Measurements from ENCODE around the gene NUTM2F.
A peak's percentile ranks its signal among the peaks of the same experiment; 100 is the strongest.
"Not testable (repeated sequence)": the region's sequence is repeated elsewhere in the genome, so short reads cannot be mapped to it uniquely, and the experiment has no call there.

The NUTM2F gene

DNA sequence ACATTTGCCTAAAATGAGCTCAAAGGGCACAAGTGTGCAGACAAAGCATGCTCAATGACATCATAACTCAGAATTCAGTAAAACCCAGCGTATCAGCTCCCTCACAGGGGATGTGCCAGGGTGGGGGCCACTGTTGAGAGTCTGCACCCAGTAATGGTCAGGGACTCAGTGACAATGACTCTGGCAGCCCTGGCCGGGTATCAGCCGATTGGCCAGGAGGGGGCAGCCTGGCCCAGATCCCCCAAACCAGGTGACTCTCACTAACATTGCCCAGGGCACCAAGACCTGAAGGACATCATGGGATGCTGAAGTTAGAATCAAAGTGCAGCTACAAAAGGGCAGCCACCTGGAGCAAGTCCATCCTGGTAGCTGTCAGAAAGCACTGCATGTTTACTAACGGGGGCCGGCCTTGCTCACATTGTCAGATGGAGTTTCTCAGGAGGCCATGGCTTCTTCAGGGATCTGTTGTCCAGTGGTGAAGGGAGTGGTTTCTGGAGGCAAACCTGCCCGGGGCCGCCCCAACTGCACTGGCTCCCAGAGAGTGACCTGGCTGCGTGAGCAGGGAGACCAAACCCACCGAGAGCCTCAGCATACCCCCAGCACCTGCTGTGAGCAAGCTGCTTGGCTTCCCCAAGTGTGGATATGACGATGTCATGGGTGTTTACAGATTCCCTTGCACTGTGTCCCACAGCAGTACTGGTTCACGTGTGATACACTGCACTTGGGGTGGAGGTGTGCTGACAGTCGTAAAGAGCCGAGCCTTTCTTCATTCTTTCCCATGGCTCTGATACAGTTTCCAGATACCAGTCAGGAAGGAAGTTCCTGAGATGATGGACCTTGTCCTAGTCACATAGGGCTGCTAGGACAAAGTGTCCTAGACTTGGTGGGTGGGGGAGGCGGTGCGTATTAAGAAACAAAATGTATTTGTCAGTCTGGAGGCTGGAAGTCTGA is 13.1 kb downstream of the NUTM2F start:
- DNase-seq, result not testable (repeated sequence)

DNA sequence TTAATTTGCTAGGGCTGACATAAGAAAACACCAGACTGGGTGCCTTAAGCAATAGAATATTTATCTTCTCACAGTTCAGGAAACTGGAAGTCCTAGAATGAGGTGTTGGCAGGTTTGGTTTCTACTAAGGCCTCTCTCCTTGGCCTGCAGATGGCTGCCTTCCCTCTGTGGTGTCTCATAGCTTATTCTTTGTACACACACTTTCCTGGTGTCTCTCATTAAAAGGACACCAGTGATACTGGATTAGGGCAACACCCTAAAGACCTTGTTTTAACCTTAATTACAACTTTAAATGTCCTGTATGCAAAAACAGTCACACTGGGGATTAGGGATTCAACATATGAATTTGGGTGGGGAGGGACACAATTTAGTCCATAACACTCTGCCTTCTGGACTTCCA is 25.1 kb downstream of the NUTM2F start:
- DNase-seq, result no peak

DNA sequence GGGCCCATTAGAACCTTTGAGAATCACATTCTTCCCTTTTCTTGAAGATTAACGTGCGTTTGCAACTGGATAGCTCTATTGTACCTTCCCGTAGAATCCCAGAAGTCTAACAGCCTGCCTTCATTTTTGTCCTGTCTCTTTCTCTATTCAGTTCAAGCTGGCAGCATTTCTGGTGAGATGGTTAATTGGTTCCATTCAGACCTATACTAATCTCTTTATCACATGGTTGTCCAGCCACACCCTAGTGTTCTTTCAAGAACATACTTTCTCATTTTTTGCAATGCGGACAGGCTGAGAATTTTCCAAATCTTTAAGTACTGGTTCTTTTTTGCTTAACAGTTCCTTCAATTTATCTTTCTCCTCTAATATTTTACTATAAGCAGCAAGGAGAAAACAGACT is 26.0 kb downstream of the NUTM2F start:
- DNase-seq, result no peak

DNA sequence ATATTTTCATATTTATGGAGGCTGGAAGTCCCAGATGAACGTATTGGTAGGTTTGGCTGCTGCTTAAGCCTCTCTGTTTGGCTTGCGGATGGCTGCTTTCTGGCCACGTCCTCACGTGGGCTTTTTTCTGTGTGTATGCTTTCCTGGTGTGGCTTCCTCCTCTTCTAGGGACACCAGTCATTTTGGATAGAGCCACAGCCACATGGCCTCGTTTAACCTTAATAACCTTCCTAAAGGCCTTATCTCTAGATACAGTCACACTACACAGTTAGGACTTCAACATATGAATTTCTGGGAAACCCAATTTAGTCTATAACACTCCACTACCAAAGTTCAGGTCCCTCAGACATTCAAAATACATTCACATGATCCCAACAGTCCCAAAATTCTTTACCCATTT is 26.9 kb downstream of the NUTM2F start:
- DNase-seq, result no peak

DNA sequence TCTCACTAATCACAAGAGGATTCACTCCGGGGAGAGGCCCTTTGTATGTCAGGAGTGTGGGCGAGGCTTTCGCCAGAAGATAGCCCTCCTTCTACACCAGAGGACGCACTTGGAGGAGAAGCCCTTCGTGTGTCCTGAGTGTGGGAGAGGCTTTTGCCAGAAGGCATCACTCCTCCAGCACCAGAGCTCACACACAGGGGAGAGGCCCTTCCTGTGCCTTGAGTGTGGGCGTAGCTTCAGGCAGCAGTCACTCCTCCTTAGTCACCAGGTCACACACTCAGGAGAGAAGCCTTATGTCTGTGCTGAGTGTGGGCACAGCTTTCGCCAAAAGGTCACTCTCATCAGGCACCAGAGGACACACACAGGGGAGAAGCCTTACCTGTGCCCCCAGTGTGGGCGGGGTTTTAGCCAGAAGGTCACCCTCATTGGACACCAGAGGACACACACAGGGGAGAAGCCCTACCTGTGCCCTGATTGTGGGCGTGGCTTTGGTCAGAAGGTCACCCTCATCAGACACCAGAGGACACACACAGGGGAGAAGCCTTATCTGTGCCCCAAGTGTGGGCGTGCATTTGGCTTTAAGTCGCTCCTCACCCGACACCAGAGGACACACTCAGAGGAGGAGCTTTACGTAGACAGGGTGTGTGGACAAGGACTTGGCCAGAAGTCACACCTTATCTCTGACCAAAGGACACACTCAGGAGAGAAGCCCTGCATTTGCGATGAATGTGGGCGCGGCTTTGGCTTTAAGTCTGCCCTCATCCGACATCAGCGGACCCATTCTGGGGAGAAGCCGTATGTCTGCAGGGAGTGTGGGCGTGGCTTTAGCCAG is 27.8 kb downstream of the NUTM2F start:
- DNase-seq, result no peak

DNA sequence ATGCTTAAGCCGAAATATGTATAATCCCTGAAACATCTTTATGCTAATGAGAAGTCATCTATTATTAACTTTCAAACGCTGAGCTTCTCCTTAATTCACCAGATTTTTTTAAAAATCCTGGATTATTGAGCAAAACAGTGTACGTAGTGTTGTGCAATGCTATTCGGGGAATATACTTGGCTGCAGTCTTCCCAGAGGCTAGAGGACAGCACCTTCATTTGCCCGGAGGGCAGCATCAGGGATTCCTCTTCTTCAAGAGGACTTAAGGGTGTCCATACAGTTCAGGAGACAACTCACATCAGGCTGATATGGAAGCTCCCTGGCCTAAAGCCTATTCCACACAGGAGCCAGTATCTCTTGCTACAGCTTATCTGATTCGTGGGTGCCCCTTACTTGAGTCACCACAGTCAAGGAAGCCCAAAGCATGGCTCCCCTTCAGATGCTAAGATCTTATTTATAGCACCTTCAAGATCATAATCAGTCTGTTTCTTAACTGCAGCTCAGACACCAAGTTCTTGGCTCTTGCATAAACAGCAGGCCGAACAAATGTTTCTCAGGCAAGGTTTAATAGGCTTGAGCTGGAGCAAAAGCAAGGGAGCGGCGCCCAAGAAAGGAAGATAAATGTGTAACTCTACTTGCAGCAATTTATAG is 29.4 kb downstream of the NUTM2F start:
- peak; percentile 5 for DNase-seq

DNA sequence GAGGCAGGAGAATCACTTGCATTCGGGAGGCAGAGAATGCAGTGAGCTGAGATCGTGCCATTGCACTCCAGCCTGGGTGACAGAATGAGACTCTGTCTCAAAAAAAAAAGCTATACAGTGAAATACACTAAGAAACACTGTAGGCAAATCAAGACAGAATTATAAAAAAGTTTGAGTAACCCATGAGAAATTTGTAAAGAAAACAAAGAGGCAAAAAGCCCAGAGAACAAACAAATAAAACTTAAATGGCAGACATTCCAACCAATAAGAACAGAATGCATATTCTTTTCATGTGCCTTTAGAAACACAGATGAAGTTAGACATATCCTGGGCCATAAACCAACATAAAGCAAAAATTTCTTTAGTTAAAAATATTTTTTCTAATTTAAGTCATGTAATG is 38.8 kb downstream of the NUTM2F start:
- DNase-seq, result no peak

DNA sequence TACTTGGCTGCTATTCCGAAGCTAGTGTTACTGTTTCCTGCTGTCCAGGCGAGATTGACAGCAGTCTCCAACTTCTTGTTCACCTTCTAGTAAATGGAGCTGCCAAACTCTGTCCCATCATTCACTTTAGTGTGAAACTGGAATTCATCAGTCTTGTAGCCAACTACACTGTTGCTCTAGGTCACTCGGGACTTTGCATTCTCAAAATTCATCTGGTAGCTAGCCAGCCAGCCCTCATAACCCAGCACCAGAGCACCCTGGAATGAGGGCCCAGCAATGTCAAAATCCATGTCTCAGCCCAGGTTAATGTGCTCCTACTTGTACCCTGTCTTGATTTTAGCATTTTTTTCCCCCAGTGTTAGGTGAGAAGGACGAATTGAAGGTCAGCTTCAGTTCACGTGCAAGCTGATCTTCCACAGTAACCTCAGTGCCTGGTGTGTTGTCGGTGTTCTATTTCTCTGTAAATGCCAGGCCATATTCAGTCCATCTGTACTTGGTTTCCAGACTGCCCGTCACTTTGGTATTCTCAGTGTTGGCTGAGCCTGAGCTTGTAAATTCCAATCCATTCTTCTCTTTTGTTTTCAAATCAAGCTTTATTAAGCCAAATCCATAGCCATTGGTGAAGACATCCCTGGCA is 40.4 kb downstream of the NUTM2F start:
- no peak for DNase-seq

DNA sequence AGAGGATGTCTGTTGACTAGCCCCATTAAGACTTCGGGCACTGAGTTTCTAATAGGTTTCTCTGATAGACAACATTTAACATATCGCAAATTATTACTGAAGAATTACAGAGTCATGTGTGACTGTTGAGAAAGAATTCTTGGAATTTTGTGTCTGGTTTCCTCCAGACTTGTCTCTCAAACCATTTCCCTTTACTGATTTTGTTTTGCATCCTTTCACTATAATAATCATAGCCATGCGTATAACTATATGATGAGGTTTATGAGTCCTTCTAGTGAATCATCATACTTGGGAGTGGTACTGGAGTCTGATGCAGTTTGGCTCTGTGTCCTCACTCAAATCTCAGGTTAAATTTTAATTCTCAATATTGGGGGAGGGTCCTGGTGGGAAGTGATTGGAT is 42.3 kb downstream of the NUTM2F start:
- no peak for DNase-seq

DNA sequence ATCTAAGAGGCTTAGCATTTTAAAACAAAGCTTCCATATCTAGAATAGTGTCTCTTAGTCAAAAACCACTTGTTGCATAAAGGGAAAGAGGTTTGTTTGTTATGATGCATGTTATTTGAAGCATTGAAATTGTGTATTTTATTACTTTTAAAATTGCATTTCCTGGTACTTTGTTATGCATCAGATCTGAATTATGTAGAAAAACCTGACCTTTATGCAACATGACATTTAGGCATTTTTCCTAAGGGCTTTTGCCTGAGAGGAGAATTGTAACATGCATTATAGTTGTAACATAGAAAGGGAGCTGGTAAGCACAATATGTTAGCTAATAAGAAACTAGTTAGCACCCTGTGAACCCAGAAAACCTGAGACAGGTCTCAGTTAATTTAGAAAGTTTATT is 47.3 kb downstream of the NUTM2F start:
- DNase-seq, result no peak

DNA sequence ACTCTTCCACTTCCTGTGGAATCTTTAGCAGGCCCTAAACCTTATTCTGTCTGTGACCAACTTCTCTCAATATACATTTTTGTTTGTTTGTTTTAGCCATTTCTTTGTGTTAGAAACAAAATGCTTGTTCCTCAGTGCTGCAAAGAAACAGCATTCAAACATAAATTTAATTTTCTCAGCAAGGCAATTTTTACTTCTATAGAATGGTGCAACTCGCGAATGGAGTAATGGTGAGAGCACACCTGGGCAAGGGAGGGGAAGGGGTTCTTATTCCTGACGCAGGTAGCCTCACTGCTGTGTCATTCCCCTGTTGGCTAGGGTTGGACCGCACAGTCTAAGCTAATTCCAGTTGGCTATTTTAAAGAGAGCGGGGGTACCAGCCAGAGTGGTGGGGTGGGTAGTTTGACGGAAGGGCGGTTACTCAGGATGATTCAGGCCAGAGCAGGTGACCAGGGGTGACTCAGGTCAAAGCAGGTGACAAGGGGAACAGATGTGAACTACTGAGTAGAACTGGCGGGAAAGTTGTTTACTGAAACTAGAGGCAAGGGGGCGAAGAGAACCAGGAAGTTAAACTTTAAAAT is 47.9 kb downstream of the NUTM2F start:
- DNase-seq, result no peak

DNA sequence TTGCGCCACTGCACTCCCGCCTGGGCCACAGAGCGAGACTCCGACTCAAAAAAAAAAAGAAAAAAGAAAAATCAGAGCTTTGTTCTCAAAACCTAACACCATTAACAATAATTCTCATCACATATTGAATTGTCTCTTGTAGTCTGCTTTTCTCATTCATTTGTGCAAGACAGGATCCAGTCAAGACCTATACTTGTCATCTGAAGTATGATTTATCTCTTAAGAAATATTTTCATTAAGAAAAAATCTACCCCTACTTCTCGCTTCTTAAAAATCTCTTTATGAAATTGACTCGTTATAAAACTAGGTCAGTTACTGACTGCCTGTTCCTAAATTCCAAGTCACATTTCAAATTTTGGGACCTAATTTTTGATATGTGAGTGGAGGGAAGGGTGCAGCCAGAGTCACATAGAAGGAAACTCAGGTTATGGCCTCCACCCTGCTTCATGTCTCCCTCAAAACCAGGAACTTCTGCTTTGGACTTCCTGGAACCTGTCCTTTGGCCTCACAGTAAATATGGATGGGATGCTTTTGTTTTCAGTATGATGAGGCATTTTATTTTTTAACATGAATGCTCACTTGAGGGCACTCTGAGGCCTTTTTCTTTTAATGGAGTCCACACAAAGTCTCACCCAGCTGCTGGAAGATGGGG is 50.4 kb downstream of the NUTM2F start:
- no peak for DNase-seq

DNA sequence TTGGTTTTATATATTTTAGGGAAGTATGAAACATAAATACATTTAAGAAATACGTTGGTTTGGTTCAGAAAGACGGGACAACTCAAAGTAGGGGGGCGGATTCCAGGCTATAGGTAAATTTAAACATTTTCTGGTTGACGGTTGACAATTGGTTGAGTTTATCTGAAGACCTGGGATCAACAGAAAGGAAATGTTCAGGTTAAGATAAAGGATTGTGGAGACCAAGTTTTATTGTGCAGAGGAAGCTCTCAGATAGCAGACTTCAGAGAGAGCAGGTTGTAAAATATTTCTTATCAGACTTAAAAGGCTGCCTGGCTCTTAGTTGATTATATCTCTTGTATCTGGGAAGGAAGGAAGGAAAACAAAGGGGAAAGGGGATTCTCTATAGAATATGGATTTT is 51.4 kb downstream of the NUTM2F start:
- not testable (repeated sequence) for DNase-seq

DNA sequence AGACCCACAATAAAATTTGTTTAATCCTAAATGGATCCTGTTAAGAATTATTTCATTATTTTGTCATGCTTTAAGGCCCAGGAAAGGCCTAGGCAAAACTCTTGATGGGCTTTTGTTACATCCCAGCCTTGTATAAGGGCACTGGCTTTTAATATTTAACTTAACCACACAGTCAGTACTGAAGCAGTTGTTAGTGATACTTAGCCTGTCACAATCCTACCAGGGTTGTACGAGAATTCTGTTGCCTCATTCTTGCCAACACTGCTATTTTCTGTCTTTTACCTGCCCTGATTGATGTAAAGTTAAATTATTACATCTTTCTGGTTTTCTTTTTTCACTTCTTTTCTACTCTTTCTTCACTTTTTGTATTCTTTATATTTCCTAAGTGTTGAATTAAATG is 58.4 kb downstream of the NUTM2F start:
- peak; percentile 46 for DNase-seq

DNA sequence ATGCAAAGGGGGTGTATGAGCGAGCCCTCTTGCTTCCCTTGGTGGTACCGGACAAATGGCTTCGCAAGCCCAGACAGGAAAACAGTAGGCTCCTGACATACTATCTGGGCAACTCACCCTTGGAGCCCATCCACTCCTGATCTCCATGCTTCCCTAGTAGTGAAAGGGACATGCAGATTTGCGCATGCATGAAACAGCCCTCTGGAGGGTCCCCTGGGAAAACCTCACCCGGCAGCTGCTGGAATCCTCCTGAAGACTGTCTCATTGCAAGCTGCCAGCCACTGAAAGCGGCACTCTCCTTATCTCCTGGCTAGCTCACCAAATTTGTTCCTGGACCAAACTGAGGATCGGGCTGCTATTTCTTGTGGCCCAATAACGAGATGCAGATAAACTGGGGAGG is 59.2 kb downstream of the NUTM2F start:
- DNase-seq, result peak; percentile 8

All from DMS53 (cell line).